Prostate gland (tissue), 2 donors: Measurements from ENCODE around the gene CRYZL1.

Experiments
- POLR2A ChIP-seq: fragments of 450-650 bp; IDR thresholded peaks from one replicate; pipeline ENCODE4 v1.6.1; 2016; ENCODE audit warnings: antibody characterized with exemption, mild to moderate bottlenecking
- POLR2AphosphoS5 ChIP-seq: sonication (generic); formaldehyde crosslinking; IDR thresholded peaks from one replicate; pipeline ENCODE4 v1.6.1; 2017; ENCODE audit warnings: antibody characterized with exemption
- TF ChIP-seq, protein P1 (sequence below), 4 experiments: fragments of 200-600 bp in 2 of 4; fragments of 450-650 bp in 2 of 4; sonication (generic) in 2 of 4; IDR thresholded peaks; 1 replicate in 3 of 4; 2 replicates in 1 of 4; pipeline ENCODE4 v1.5.1; 2016 to 2019; ENCODE audit warnings: antibody characterized with exemption in 4 of 4, mild to moderate bottlenecking in 2 of 4, moderate library complexity in 2 of 4

DNA sequence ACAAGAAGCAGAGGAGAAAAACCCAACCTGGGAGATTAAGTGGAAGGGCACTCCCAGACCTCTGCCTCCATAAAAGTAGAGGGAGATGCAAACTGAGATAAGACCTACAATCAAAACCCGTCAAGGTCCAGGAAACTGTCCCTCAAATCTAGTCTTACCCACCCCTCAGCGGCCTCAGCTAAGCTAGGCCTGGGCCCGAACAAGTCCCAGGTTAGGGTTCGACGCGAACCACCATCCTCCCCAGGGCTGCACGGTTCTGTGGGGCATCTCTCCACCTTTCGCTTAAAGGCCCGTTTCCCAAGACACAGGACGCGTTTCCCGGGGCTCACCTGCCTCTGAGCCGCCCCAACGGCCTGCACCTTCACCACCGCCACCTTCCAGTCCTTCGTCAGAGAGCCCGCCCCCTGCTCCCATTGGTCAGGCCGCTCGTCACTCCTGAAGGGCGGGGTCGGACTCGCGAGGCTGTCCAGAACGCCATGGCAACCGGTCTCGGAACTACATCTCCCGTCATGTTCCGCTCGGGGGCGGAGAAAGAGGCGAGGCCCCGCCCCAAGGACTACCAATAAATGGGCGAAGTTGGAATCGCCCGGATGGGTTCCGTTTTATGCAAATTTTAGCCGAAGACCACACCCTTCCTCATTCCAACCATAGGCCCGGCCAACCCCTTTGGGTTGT is at the start of gene CRYZL1:
- TF ChIP-seq, protein P1, sequence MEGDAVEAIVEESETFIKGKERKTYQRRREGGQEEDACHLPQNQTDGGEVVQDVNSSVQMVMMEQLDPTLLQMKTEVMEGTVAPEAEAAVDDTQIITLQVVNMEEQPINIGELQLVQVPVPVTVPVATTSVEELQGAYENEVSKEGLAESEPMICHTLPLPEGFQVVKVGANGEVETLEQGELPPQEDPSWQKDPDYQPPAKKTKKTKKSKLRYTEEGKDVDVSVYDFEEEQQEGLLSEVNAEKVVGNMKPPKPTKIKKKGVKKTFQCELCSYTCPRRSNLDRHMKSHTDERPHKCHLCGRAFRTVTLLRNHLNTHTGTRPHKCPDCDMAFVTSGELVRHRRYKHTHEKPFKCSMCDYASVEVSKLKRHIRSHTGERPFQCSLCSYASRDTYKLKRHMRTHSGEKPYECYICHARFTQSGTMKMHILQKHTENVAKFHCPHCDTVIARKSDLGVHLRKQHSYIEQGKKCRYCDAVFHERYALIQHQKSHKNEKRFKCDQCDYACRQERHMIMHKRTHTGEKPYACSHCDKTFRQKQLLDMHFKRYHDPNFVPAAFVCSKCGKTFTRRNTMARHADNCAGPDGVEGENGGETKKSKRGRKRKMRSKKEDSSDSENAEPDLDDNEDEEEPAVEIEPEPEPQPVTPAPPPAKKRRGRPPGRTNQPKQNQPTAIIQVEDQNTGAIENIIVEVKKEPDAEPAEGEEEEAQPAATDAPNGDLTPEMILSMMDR (IDR thresholded peaks at IDR 0.05) = no peak
- peak; percentile 92 for TF ChIP-seq POLR2AphosphoS5
- TF ChIP-seq POLR2A = peak; percentile 88
